Endothelial cell of umbilical vein (primary cell): ENCODE results near the gene WTAP. TPM values are rescaled to one million over a fixed set of nuclear protein-coding genes. Genes with fewer than 3 reads are reported as not detected.
"Not testable (repeated sequence)": the region's sequence is repeated elsewhere in the genome, so short reads cannot be mapped to it uniquely, and the experiment has no call there.

Experiments used
- BruUV-seq: library from RNA; stranded (reverse); fragments of 400-500 nt; replicated peaks from 2 replicates; lab custom pipeline; 2021; lab: Mats Ljungman, UMichigan
- CTCF ChIA-PET: fragments of 300-600, 350-600 bp; sonication (Branson Sonifier 250); formaldehyde crosslinking; loops from one replicate; lab custom pipeline; 2021; ENCODE audit warnings: antibody characterized with exemption, inconsistent platforms; lab: Charles Lee
- POLR2A ChIA-PET: fragments of 300-600, 350-600 bp; sonication (Branson Sonifier 250); formaldehyde crosslinking; loops from one replicate; lab custom pipeline; 2021; ENCODE audit warnings: antibody characterized with exemption, inconsistent platforms; lab: Charles Lee
- DNase-seq: peaks from one replicate; pipeline ENCODE4 v3.0.0-alpha.2; 2011; ENCODE audit warnings: low read depth, low spot score
- FAIRE-seq: peaks from 2 replicates; lab custom pipeline; 2011; peaks lifted over from hg19 to GRCh38; lab: Jason Lieb, UNC
- H2AFZ ChIP-seq: 2 replicates; pipeline ENCODE4 v1.6.0; 2012; ENCODE audit warnings: low read depth, low read length, control low read depth, inconsistent platforms
- H3K27ac ChIP-seq: 2 replicates; pipeline ENCODE4 v1.5.1; 2011; ENCODE audit warnings: low read depth, mild to moderate bottlenecking, control low read depth, low read length, moderate library complexity; ENCODE audit not compliant: insufficient read depth
- H3K27me3 ChIP-seq, 2 experiments: 2 replicates each; pipeline versions ENCODE4 v1.6.0 to v1.6.1; 2011; ENCODE audit warnings: low read length in 2 of 2, mixed read lengths in 1 of 2; ENCODE audit not compliant: control insufficient read depth in 2 of 2, insufficient read depth in 2 of 2
- H3K36me3 ChIP-seq, 2 experiments: 2 replicates in 1 of 2; 3 replicates in 1 of 2; pipeline ENCODE4 v1.5.1; 2011; ENCODE audit warnings: low read length in 2 of 2, mild to moderate bottlenecking in 1 of 2, moderate library complexity in 1 of 2; ENCODE audit not compliant: control insufficient read depth in 2 of 2, insufficient read depth in 2 of 2; ENCODE audit errors: extremely low read depth in 1 of 2
- H3K4me1 ChIP-seq: 3 replicates; pipeline ENCODE4 v1.5.1; 2011; ENCODE audit warnings: mild to moderate bottlenecking, low read length; ENCODE audit not compliant: control insufficient read depth, insufficient read depth; ENCODE audit errors: extremely low read depth
- H3K4me2 ChIP-seq: 2 replicates; pipeline ENCODE4 v1.6.1; 2011; ENCODE audit warnings: low read length, control low read depth, mixed read lengths; ENCODE audit not compliant: insufficient read depth
- H3K4me3 ChIP-seq, 3 experiments: fragments of 200-600 bp in 1 of 3; sonication (generic), shearing (Covaris generic) in 1 of 3; replicated peaks in 1 of 3; 2 replicates each; pipeline ENCODE4 v1.5.1; 2011 to 2016; ENCODE audit warnings: control low read depth in 3 of 3, low read length in 3 of 3, mild to moderate bottlenecking in 2 of 3, inconsistent platforms in 1 of 3, low read depth in 1 of 3, moderate library complexity in 1 of 3; ENCODE audit not compliant: insufficient read depth in 1 of 3
- H3K79me2 ChIP-seq: 2 replicates; pipeline ENCODE4 v1.6.0; 2012; ENCODE audit warnings: low read length, inconsistent platforms; ENCODE audit not compliant: control insufficient read depth, insufficient read depth
- H3K9ac ChIP-seq: replicated peaks from 2 replicates; pipeline ENCODE3; 2011; ENCODE audit warnings: low read length, control low read depth; ENCODE audit not compliant: insufficient read depth; ENCODE audit errors: extremely low read depth
- H3K9me1 ChIP-seq: replicated peaks from 3 replicates; pipeline ENCODE4 v1.6.0; 2011; ENCODE audit warnings: mild to moderate bottlenecking, low read length; ENCODE audit not compliant: control insufficient read depth, insufficient read depth; ENCODE audit errors: extremely low read depth
- H3K9me3 ChIP-seq: replicated peaks from 2 replicates; pipeline ENCODE4 v1.5.1; 2012; ENCODE audit warnings: low read length, inconsistent platforms; ENCODE audit not compliant: control insufficient read depth, insufficient read depth
- H4K20me1 ChIP-seq: replicated peaks from 2 replicates; pipeline ENCODE3; 2011; ENCODE audit warnings: mild to moderate bottlenecking, low read length; ENCODE audit not compliant: control insufficient read depth, insufficient read depth; ENCODE audit errors: extremely low read depth
- EZH2 ChIP-seq: IDR thresholded peaks from 2 replicates; pipeline ENCODE4 v1.6.1; 2012; ENCODE audit warnings: borderline replicate concordance, low read depth, mild to moderate bottlenecking, moderate library complexity, low read length, inconsistent platforms; ENCODE audit not compliant: severe bottlenecking
- JUN ChIP-seq: IDR thresholded peaks from 2 replicates; pipeline ENCODE4 v1.6.1; 2011; ENCODE audit warnings: borderline replicate concordance, low read depth; ENCODE audit not compliant: insufficient read length, insufficient read depth
- MYC ChIP-seq: IDR thresholded peaks from one replicate; pipeline ENCODE4 v1.6.1; 2011; ENCODE audit warnings: mild to moderate bottlenecking, low read depth, low read length
- POLR2A ChIP-seq: IDR thresholded peaks from 2 replicates; pipeline ENCODE4 v1.6.1; 2012; ENCODE audit warnings: low read depth, mild to moderate bottlenecking, control low read depth, low read length
- dilution Hi-C: fragments of 300-500 bp; cut with MboI; formaldehyde crosslinking; loops from one replicate; pipeline ENCODE4 v1.15.0; 2019; ENCODE audit warnings: low sequenced_read_pairs; ENCODE audit not compliant: extremely low pct_ligation_motif_present
- intact Hi-C: fragments of 100-400 bp; cut with micrococcal nuclease; formaldehyde crosslinking; loops from one replicate; pipeline ENCODE4 v1.10.0; 2022
- polyA plus RNA-seq, 4 experiments: library from polyadenylated mRNA; depleted of rRNA in 3 of 4; stranded (reverse) in 3 of 4; unstranded in 1 of 4; fragments of >200 nt; gene quantifications; 2 replicates each; pipeline versions ENCODE4 v1.2.1 to v1.2.3, GENCODE V29; 2011 to 2012; ENCODE audit warnings: missing spikeins in 1 of 4
- total RNA-seq: library from RNA; stranded (reverse); gene quantifications from 2 replicates; pipeline ENCODE4 v1.2.3, GENCODE V29; 2021

Gene WTAP
- total and polyA plus RNA-seq, 2 donors (not counting 3 experiments of a cell fraction or from before 2014, with no cell fraction given) = 21.7 to 81.6 TPM

GRCh38 chr6:159689001-159689400, 38.3 kb upstream of the WTAP start:
- Histone ChIP-seq H3K9me3 (no peaks in the 10 kb centered on the region), H3K27ac (no peak overlapping the region), H3K36me3 (peaks cover 2 to 3% of the 10 kb centered on the region in 2 experiments), H3K27me3 (no peaks in the 10 kb centered on the region), H3K4me3 (no peak overlapping the region), H4K20me1 (no peaks in the 10 kb centered on the region), H3K9ac (no peak overlapping the region), H3K4me2 (no peak overlapping the region), H3K4me1 (peaks cover 21% of the 10 kb centered on the region), H3K79me2 (peaks cover 13% of the 10 kb centered on the region), H2AFZ (no peak overlapping the region), H3K9me1 (no peaks in the 10 kb centered on the region)
- ChIA-PET CTCF (interaction anchor here (1.1 to 2.1 kb wide), 2 partner anchors 34 to 164 kb away, joined by 3 to 5 read pairs; no protein-coding TSS in a partner anchor), POLR2A (no interaction called here)
- FAIRE-seq (no peak), DNase-seq (no peak)
- intact Hi-C loops = no loop called here
- TF ChIP-seq JUN (no peak), POLR2A (no peak), EZH2 (no peak), MYC (no peak)
- no TSS peak for BruUV-seq
- dilution Hi-C loops = no loop called here

- H3K27me3 ChIP-seq, H2AFZ ChIP-seq, H3K4me2 ChIP-seq, H4K20me1 ChIP-seq, FAIRE-seq, H3K9ac ChIP-seq, DNase-seq, H3K27ac ChIP-seq, H3K4me3 ChIP-seq, H3K9me3 ChIP-seq, dilution Hi-C loops, H3K36me3 ChIP-seq, H3K9me1 ChIP-seq, BruUV-seq: not testable (repeated sequence)
- Histone ChIP-seq H3K79me2 (peaks cover 13% of the 10 kb centered on the region), H3K4me1 (peaks cover 27% of the 10 kb centered on the region)
- intact Hi-C loops = loop anchor here (5.0 to 10.0 kb wide), 3 partner anchors 292 to 845 kb away; no protein-coding TSS in a partner anchor
- ChIA-PET CTCF (interaction anchor here (1.1 to 2.3 kb wide), 3 partner anchors 11 to 163 kb away, joined by 3 to 15 read pairs (median 5); no protein-coding TSS in a partner anchor), POLR2A (interaction anchor here (2.4 kb wide), 1 partner anchor 37 kb away, joined by 18 read pairs; the partner anchor contains the start of gene WTAP)
Measured at GRCh38 chr6:159690135-159690534, 37.2 kb upstream of the WTAP start.
